GM19239 (cell line): ENCODE results near the gene SNAP29.
"Not testable (repeated sequence)": the region's sequence is repeated elsewhere in the genome, so short reads cannot be mapped to it uniquely, and the experiment has no call there.

ENCODE experiments used
- DNase-seq: peaks from one replicate; pipeline ENCODE4 v3.0.0; 2011; ENCODE audit warnings: low spot score; ENCODE audit not compliant: insufficient read length
- FAIRE-seq: peaks from 2 replicates; lab custom pipeline; 2011; peaks lifted over from hg19 to GRCh38; lab: Jason Lieb, UNC

SNAP29 gene

GRCh38 chr22:20926243-20926642 is 67.4 kb downstream of the SNAP29 start:
- DNase-seq (no peak), FAIRE-seq (no peak)

- no peak for FAIRE-seq
- no peak for DNase-seq
Measured at GRCh38 chr22:20927940-20928572, 69.2 kb downstream of the SNAP29 start.

GRCh38 chr22:20928573-20928967 is 69.8 kb downstream of the SNAP29 start:
- no peak for FAIRE-seq
- DNase-seq, result no peak

GRCh38 chr22:20930004-20930403 is 71.2 kb downstream of the SNAP29 start:
- FAIRE-seq (no peak), DNase-seq (no peak)

GRCh38 chr22:20930435-20930834 is 71.6 kb downstream of the SNAP29 start:
- not testable (repeated sequence) for DNase-seq, FAIRE-seq

- DNase-seq (no peak), FAIRE-seq (no peak)
Measured at GRCh38 chr22:20931126-20931654, 72.4 kb downstream of the SNAP29 start.

GRCh38 chr22:20933910-20934309 is 75.1 kb downstream of the SNAP29 start:
- no peak for FAIRE-seq
- DNase-seq, result no peak

- DNase-seq, FAIRE-seq: not testable (repeated sequence)
Measured at GRCh38 chr22:20935049-20935448, 76.2 kb downstream of the SNAP29 start.

GRCh38 chr22:20935780-20936539 is 77.2 kb downstream of the SNAP29 start:
- not testable (repeated sequence) for DNase-seq, FAIRE-seq

GRCh38 chr22:20937031-20937793 is 78.4 kb downstream of the SNAP29 start:
- FAIRE-seq, result no peak
- DNase-seq, result no peak

GRCh38 chr22:20937794-20938671 is 79.2 kb downstream of the SNAP29 start:
- no peak for FAIRE-seq
- DNase-seq, result no peak

- not testable (repeated sequence) for FAIRE-seq, DNase-seq
Measured at GRCh38 chr22:20939457-20940185, 80.8 kb downstream of the SNAP29 start.

- no peak for DNase-seq
Measured at GRCh38 chr22:20940186-20940651, 81.4 kb downstream of the SNAP29 start.

More at GRCh38 chr22:20940186-20940651, 81.4 kb downstream of the SNAP29 start:
- no peak for FAIRE-seq
